EH (cell line): ENCODE results near the gene ZNFX1.
"Not testable (repeated sequence)": the region's sequence is repeated elsewhere in the genome, so short reads cannot be mapped to it uniquely, and the experiment has no call there.

Source experiments
- DNase-seq: peaks from one replicate; pipeline ENCODE4 v3.0.0-alpha.2; 2015; ENCODE audit warnings: low read depth

ZNFX1 gene

DNA sequence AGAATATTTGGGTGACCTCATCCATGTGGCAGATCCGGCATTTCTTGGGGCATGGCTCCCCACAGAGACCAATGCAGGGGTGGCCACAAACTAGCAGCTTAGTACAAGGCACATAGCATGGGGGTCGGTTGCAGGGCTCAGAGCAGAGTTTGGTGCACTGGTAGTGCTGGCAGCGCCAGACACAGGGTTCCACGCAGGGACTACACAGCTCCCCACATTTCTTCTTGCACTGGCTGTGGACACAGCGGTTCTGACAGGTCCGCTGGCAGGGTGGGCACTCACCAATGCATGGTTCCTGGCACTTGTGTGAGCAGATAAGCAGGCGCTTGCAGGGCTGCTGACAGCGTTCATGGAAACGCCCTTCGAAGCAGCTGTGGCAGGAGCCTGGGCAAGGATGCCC is 29.6 kb downstream of the ZNFX1 start:
- DNase-seq, result no peak

DNA sequence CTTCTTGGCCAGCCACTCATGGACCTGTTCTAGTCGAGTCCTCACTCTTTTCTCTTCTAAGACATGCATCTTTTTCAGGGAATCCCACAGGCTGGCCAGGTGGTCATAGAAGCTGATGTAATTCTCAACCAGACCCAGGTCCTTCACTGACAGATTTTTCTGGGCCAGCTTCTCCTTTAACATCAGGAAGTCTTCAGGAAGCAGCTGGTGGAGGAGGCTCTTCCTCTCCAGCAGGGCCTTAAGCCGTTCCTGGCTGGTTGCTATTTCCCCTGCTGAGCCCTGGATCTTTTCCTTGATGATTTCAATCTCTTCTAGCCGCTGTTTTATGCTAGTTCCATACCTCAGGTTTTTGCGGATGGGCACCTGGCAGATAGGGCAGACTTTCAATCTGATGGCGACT is 30.1 kb downstream of the ZNFX1 start:
- DNase-seq, result no peak

DNA sequence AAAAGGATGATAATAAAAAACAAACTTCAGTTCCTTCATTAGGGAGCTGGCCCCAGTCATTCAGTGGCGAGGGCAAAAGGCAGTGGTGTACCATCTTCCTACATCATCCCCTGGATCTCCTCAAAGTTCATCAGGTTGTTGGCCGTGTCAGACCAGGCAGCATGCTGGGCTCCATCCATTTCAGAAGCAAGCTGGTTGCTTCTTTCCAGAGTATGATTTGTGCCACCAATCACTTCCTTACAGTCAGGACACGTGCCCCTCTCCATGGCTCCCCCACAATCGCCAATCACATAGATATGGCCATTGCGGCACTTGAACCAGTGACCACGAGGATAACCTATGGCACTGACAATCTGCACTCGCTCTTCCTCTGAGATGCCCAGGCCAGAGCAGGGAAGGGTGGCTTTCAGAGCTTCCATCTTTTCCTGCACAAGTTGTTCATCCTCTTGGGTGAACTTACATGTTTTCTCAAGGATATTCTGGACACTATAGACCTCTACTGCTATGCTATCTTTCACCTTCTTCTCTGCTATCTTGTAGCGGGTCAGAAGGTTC is 30.6 kb downstream of the ZNFX1 start:
- no peak for DNase-seq

DNA sequence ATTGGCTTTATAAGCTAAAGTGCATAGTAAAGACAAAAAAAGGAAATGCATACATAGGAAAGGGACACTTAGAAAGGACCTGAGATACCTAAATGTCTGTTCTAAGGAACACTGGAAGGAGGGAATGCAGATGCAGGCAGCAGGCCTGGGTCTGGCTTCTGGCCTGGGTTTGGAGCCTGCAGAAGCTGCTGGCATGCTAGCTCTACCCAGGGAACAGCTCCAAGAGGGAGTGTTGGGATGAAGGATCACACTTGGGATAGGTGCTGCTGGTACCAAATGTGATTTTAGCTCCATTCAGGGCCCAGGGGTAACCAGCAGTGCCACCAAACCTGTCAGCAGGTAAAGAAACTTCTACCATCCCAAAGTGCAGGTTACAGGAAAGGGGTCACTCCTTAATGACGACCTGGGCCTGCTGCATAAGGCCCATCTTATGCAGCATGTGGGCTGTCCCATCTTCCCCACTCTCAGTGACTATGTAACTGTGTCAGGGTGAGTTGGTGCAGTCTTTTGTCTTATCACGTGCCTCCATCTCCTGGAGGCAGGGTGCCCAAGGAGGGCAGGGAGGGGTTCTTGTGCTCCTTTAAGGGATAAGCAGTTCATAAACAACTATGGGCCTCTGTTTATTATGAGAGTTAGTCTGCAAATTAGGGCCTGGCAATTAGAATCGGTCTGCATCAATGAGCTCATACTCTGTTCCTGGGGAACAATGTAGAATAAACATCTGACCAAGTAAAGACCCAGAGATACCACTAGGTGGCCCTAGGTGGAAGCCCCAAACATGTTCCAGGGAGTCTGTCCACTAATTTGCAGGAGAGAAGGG is 31.7 kb downstream of the ZNFX1 start:
- peak; percentile 70 for DNase-seq

DNA sequence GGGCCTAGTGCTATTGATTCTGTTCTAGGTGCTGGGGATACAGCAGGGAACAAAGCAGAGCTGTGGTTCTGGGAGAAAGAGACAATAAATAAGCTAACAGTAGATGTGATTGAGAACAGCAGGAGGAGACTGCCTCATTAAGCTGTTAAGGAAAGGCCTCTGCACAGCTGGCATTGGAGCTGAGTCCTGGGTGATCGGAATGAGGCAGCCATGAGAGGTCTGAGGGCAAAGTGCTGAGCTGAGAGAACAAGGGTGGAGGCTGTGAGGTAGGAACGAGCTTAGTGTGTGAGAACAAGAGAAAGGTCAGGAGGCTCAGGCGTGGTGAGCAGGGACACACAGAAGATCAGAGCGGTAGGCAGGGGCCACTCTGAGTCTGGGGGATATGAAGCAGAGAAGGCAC is 40.3 kb downstream of the ZNFX1 start:
- DNase-seq, result no peak

DNA sequence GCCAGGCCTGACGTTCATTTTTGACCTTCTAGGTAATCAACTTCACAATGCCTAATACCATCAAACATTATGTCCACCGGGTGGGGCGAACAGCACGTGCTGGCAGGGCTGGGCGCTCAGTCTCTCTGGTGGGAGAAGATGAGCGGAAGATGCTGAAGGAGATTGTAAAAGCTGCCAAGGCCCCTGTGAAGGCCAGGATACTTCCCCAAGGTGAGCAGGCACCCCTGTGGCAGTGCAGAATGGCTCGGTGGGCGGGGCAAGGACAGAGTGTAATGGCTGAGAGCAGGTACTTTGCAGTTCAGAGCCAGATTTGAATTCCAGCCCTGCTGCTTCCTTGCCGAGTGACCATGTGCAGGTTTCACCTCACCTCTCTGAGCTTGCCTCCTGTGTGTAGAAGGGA is 41.6 kb downstream of the ZNFX1 start:
- no peak for DNase-seq

DNA sequence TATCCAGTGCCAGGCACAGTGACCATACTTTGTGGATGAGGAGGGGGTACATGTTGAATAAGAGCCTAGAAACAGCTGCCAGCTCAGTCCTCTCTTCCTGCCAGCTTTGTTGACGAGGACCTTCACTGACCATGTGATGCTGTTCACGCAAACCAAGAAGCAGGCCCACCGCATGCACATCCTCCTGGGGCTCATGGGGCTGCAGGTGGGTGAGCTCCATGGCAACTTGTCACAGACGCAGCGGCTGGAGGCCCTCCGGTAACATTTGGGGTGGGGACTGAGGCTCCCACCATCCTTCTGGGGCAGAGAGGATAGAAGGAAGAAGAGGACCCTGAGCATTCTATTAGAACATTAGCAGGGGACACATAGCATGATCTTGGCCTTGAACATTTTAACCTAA is 43.0 kb downstream of the ZNFX1 start:
- no peak for DNase-seq

DNA sequence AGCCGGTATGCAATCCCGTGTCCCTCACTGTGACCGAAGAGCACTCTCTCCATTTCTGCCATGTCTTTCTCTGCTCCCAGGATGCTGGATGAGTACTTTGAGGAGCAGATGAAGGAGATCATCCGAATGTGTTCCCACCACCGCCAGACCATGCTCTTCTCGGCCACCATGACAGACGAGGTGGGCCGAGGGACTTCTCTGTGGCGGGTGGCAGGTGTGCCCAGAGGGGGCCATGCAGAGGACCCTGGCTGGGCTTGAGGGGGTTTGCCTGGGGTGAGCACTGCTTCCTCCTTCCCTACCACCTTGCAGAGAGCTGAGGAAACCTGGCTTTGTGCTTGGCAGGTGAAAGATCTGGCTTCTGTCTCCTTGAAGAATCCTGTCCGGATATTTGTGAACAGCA is 44.6 kb downstream of the ZNFX1 start:
- no peak for DNase-seq

DNA sequence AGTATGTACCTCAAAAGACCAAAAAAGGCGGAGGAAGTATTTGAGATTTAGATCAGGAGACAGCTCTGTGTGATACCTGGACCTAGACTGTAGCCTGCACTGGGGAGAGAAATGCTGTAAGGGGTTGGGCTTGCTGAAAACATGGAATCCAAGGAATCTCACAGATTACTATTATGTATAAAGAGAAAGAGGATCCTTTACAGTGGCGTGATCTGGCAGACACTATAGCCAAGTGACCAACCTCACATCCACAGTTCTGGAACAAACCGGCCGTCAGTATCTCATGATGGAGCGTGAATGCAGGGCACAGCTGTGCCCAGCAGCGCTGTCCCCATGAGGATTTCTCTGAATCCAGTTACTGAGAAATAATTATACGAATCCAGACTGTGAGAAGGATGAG is 46.4 kb downstream of the ZNFX1 start:
- no peak for DNase-seq

DNA sequence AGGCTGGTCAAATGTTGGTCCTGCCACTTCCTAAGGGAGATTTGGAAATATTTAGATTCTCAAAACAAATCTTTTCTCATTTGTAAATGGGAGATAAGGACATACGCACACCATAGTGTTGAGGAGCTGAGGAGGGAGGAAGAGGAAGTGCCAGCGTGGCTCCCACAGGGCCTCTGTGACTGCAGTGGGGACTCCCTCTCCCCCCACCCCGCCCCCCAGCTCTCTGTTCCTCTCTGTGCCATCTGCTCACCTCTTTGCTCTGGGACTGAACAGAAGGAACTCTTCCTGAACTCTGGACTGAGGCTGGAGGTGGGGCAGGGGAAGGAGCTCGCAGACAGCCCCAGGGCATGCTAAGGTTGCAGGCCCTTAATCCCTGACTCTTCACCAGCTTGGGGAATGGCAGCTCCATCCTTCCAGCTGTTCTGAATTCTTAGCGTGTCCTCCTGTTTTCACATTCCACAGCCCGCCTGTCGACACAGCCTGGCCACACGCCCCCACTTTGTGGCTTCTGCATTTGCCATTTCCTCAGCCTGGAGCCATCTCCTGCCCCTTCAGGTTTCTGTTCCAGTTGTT is 47.2 kb downstream of the ZNFX1 start:
- peak; percentile 60 for DNase-seq

DNA sequence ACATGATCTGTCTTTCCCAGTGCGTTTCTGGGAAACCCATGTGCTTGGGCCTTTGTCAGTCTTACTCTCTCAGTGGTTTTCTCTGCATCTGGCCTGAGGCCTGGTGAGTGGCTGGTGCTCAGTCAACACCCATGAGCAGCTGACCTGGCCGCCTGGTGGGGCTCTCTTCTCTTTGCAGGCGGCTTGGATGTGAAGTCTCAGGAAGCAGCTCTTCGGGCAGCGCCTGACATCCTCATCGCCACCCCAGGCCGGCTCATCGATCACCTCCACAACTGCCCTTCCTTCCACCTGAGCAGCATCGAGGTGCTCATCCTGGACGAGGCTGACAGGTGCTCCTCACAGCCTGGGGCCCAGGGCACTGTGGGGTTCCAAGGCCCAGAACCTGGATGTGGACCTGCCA is 47.8 kb downstream of the ZNFX1 start:
- DNase-seq, result no peak

DNA sequence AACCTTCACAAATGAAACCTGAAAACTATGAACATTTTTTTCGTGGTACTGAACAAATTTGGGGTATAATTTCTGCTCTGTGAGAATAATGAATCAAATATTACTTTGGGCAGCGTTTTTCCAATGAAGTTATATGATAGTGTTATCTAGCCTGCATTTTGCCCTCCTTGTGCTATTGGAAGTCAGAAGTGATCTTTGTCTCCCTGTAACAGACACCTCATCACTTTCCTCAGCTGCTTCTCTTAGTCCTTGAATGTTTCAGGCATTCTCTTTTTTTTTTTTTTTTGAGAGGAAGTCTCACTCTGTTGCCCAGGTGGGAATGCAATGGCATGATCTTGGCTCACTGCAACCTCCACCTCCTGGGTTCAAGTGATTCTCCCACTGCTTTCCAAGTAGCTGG is 48.5 kb downstream of the ZNFX1 start:
- DNase-seq, result no peak

DNA sequence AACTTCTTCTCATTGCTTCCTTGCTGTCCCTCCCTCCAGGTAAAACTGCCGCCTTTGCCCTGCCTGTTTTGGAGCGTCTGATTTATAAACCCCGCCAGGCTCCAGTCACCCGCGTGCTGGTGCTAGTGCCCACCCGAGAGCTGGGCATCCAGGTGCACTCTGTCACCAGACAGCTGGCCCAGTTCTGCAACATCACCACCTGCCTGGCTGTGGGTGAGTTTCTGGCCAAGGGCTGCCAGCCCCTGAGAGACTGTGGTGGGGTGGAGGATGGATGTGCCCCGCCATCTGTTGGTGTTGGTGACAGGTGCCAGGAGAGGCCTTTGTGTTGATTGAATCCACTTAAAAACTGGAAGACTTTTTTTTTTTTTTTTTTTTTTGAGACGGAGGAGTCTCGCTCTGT is 49.2 kb downstream of the ZNFX1 start:
- DNase-seq, result no peak

DNA sequence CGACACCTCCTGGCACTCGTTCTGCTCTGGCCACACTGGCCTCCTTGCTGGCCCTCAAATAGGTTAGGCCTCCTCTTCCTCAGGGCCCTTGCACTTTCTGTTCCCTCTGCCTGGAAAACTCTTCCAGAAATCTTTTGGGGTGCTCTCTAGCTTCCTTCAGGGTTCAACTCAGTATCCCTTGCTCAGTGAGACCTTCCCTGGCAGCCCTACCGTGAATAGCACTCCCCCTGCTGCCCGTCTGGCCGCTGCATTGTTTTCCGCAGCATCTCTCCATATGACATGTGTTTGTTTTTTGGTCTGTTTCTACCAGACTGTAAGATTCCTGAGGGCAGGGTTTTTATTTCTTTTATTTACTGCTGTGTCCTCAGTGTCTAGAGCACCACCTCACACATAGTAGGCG is 52.0 kb downstream of the ZNFX1 start:
- DNase-seq, result no peak

DNA sequence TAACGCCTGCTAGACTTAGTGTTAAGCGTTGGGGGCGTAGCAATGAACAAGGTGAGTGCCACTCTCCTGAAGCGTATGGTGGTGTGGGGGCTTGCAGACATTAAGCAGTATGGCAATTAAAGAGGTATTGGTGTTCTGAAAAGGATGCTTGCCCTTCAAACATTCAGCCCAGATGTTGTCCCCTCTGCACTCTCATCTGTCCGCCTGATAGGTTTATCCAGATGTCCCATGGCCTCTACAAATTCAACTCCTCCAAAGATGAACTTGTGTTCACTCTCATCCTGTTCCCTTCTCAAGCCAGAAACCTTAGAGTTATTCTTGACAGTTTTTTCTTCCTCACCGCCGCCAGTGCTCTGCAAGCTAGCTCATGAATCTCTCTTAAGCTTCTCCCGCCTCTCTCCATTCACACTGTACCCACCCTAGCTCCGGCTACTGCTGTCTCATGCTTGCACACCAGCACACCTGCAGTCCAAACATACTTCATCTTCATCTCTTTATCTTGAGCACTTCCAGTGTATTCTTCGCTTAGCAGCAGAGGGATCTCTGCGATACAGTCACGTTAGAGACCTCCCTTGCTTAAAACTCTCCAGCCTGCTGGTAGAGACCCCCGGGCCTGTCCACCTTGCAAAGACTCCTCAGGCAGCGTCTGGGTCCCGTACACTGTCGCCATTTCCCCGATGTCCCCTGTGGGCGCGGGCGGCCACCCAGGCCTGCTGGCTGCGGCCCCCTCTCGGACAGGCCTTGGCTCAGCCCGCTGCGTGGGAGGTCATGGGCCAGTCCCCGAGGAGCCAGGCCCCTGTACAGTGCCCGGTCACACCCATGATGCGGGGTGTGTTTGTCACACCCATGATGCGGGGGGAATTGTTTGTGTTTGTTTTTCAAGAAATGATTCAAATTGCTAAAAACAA is 57.7 kb downstream of the ZNFX1 start:
- no peak for DNase-seq

DNA sequence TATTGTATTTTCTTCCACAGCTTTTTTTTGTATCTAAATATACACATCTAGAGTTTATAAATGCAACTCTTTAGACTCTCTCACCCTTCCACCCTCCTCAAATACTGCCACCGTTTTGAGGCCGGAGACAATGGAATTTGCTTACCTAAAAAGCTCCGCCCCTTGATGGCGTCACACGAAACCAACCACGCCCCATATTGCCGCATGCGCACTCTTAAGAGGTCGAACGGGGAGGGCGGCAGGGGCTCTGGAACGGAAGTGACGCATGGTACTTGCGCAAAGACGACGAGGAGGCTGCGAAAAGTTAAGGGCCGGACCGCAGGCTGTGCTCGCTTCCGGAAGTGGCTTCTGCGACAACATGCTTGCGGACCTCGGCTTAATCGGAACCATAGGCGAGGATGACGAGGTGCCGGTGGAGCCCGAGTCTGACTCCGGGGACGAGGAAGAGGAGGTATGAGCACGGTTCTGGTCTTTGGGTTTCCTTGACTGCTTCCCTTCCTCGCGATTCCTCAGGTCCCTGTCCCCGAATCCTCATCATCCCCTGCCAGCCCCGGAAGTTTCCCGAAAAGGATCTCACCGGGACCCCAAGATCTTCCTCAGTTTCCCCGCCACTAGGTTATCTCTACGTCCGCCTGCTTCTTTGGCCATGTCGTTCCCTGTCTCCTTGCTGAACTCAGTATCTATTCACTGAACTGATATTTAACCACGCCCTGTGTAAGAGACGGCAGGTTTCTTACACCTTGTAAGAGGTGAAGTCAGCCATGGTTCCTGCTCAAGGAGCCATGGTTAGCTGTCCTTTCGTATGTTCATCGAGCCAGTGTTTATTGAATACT is 58.5 kb downstream of the ZNFX1 start, which contains the start of gene DDX27:
TSS of gene DDX27 (plus strand) at position 326 of the 833 bp plus-strand sequence. CDS start at position 359, 33 bp downstream.
- peak; percentile 98 for DNase-seq

DNA sequence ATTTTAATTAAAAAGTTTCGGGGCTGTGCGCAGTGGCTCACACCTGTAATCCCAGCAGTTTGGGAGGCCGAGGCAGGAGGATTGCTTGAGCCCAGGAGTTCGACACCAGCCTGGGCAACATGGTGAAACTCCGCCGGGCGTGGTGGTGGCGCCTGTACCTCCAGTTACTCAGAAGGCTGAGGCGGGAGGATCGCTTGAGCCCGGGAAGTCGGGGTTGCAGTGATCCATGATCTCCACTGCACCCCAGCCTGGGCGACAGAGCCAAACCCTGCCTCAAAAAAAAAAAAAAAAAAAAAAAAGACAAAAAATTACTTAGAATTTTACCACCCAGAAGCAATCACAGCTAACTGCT is 59.1 kb downstream of the ZNFX1 start:
- not testable (repeated sequence) for DNase-seq

DNA sequence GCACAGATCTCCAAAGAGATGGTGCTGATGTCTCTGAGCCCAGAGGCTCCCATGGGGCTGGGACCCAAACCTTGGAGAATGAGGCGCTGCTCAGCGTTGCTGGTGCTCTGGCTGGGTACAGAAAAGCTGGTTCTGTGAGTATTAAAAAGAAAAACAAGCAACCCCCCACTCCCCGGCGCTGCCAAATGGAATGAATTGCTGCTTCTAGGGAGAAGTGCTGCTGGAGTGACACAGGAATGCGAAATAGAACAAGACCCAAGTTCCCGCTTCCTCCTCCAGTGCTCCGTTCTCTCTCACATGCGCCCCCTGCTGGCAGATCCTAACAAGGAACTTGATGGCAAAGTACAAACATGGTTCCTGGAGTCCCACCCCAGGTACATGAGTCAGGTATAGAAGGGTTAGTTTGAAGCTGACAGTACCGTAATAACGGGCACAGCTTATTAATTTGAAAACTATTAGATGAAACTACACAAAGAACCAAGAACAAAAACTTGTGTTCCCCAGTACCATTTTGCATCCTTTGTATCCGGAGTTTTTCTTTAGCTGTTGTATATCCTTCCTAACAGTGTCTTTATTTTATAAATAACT is 60.8 kb downstream of the ZNFX1 start:
- DNase-seq, result peak; percentile 88

DNA sequence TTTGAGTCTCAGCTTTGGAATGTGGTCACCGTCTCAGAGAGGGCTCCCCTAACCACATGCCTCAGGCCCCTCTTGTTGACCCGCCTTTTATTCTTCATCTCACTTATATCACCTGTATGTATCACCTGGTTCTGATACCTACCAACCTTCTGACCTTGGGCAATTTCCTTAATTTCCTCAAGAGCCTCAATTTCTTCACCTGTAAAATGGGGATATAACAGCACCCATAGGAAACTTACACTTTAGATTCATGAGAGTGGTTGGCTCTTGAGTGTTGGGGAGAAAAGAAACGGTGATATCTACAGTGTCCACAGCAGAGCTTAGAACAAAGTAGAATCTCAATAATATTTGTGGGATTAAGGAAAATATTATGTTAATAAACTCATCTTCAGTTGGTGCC is 62.6 kb downstream of the ZNFX1 start:
- DNase-seq, result no peak

DNA sequence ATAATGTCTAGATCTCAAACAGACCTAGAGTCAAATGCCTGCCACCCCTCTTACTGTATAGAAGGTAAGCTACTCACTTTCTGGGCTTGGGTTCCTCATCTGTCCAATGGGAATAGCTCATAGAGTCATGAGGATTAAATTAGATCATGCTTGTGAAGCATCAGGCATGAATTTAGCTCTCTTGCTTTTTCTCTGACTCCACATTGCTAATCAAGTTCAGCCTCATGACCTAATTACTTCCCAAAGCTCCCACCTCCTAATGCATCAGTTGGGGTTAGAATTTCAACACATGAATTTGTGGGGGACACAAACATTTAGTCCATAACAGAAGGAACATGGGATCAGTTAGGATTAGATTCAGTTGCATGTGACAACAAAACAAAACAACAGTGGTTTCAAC is 63.3 kb downstream of the ZNFX1 start:
- DNase-seq, result no peak

DNA sequence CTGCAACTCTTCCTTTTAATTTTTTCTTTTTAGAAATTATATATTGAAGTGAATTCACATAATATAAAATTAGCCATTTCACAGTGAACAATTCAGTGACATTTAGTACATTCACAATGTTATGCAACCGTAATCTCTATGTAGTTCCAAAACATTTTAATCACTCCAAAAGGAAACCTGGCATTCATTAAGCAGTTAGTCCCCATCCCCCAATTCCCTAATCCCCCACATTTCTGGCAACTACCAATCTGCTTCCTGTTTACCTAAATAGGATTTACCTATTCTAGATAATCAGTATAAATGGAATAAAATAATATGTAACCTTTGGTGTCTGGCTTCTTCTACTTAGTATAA is 67.1 kb downstream of the ZNFX1 start:
- no peak for DNase-seq
